Nephron progenitor cell (in vitro differentiated cells): ENCODE results near the gene RORC.

Experiments
- DNase-seq: peaks from one replicate; pipeline ENCODE4 v3.0.0; 2021
- H3K27ac Mint-ChIP-seq: 2 replicates; pipeline ENCODE4 v1.8.0; 2021; ENCODE audit warnings: mild to moderate bottlenecking, moderate library complexity, mixed read lengths
- H3K27me3 Mint-ChIP-seq: 2 replicates; pipeline ENCODE4 v1.8.0; 2021; ENCODE audit warnings: mild to moderate bottlenecking, low read depth, mixed read lengths; ENCODE audit not compliant: poor library complexity
- H3K36me3 Mint-ChIP-seq: 2 replicates; pipeline ENCODE4 v1.8.0; 2021; ENCODE audit warnings: low read depth, mixed read lengths
- H3K4me1 Mint-ChIP-seq: 2 replicates; pipeline ENCODE4 v1.8.0; 2021; ENCODE audit warnings: mixed read lengths
- H3K4me3 Mint-ChIP-seq: 2 replicates; pipeline ENCODE4 v1.8.0; 2021; ENCODE audit warnings: mild to moderate bottlenecking, moderate library complexity, mixed read lengths
- H3K9me3 Mint-ChIP-seq: 2 replicates; pipeline ENCODE4 v1.8.0; 2021; ENCODE audit warnings: mild to moderate bottlenecking, moderate library complexity, mixed read lengths
- CTCF ChIP-seq: fragments of 200-600 bp; sonication (generic); IDR thresholded peaks from 2 replicates; pipeline ENCODE4 v1.5.0; 2021; ENCODE audit warnings: antibody characterized with exemption

RORC gene

GRCh38 chr1:151828921-151829320 is 2.7 kb downstream of the RORC start:
- H3K4me3 Mint-ChIP-seq, result peak overlapping the region; percentile 48
- DNase-seq, result peak; percentile 68

GRCh38 chr1:151827853-151828252 is 3.7 kb downstream of the RORC start:
- no peak overlapping the region for H3K27ac Mint-ChIP-seq
- H3K27me3 Mint-ChIP-seq, result peaks cover 14% of the 10 kb centered on the region
- no peak for TF ChIP-seq CTCF
- peaks cover 63% of the 10 kb centered on the region for H3K4me1 Mint-ChIP-seq
- H3K36me3 Mint-ChIP-seq, result no peaks in the 10 kb centered on the region
- no peak overlapping the region for H3K4me3 Mint-ChIP-seq
- H3K9me3 Mint-ChIP-seq, result no peaks in the 10 kb centered on the region
- no peak for DNase-seq

More at GRCh38 chr1:151828921-151829320, 2.7 kb downstream of the RORC start:
- Mint-ChIP-seq H3K4me1 (peaks cover 60% of the 10 kb centered on the region), H3K36me3 (no peaks in the 10 kb centered on the region), H3K27me3 (peaks cover 17% of the 10 kb centered on the region), H3K9me3 (no peaks in the 10 kb centered on the region), H3K27ac (peak overlapping the region; percentile 52)
- TF ChIP-seq CTCF, result no peak

- no peaks in the 10 kb centered on the region for H3K9me3 Mint-ChIP-seq
- peaks cover 72% of the 10 kb centered on the region for H3K4me1 Mint-ChIP-seq
- no peak overlapping the region for H3K27ac Mint-ChIP-seq
- TF ChIP-seq CTCF, result no peak
- no peak for DNase-seq
- no peaks in the 10 kb centered on the region for H3K36me3 Mint-ChIP-seq
- peaks cover 14% of the 10 kb centered on the region for H3K27me3 Mint-ChIP-seq
- no peak overlapping the region for H3K4me3 Mint-ChIP-seq
Measured at GRCh38 chr1:151825751-151826660, 5.6 kb downstream of the RORC start.

- no peaks in the 10 kb centered on the region for H3K9me3 Mint-ChIP-seq
- no peak for DNase-seq
- H3K27ac Mint-ChIP-seq, result no peak overlapping the region
- no peak overlapping the region for H3K4me3 Mint-ChIP-seq
- no peaks in the 10 kb centered on the region for H3K36me3 Mint-ChIP-seq
- peaks cover 18% of the 10 kb centered on the region for H3K27me3 Mint-ChIP-seq
- no peak for TF ChIP-seq CTCF
- peaks cover 66% of the 10 kb centered on the region for H3K4me1 Mint-ChIP-seq
Measured at GRCh38 chr1:151825204-151825603, 6.4 kb downstream of the RORC start.

- H3K4me1 Mint-ChIP-seq, result peaks cover 46% of the 10 kb centered on the region
- no peak overlapping the region for H3K27ac Mint-ChIP-seq
- no peaks in the 10 kb centered on the region for H3K36me3 Mint-ChIP-seq
- TF ChIP-seq CTCF, result no peak
- no peak overlapping the region for H3K4me3 Mint-ChIP-seq
- peaks cover 29% of the 10 kb centered on the region for H3K27me3 Mint-ChIP-seq
- H3K9me3 Mint-ChIP-seq, result no peaks in the 10 kb centered on the region
- DNase-seq, result no peak
Measured at GRCh38 chr1:151823175-151823574, 8.4 kb downstream of the RORC start.

- peaks cover 38% of the 10 kb centered on the region for H3K4me1 Mint-ChIP-seq
- no peak for TF ChIP-seq CTCF
- no peak overlapping the region for H3K27ac Mint-ChIP-seq
- peak; percentile 35 for DNase-seq
- no peak overlapping the region for H3K4me3 Mint-ChIP-seq
- H3K27me3 Mint-ChIP-seq, result peaks cover 32% of the 10 kb centered on the region
- no peaks in the 10 kb centered on the region for H3K36me3 Mint-ChIP-seq
- H3K9me3 Mint-ChIP-seq, result no peaks in the 10 kb centered on the region
Measured at GRCh38 chr1:151822404-151822803, 9.2 kb downstream of the RORC start.
